GM19025 (cell line): ENCODE data around the gene DDR2.

Experiments
- ATAC-seq: cut with Tn5 transposase; IDR thresholded peaks from one replicate; pipeline ENCODE4 v1.9.1; 2021; ENCODE audit warnings: mild to moderate bottlenecking, low read depth, moderate library complexity; ENCODE audit not compliant: unreplicated experiment

DDR2 gene

DNA sequence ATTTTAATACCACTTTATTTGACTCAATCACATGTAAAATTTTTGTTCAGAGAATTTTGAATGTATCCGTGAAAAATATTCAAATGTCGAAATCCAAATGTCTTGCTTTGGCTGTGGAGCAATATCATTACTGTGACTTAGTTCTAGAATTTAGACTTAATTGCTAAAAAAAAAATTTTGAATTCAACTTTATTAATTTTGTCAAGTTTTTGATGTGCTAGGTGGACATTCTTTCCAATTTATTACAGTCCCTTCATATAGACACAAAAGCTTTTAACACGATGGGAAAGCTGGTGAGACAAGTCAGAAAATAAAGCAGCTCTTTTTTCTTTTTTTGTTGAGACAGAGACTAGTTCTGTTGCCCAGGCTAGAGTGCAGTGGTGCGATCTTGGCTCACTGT lies 62.6 kb downstream of the DDR2 start:
- ATAC-seq, result no peak

GRCh38 chr1:162695687-162696086 lies 63.4 kb downstream of the DDR2 start:
- no peak for ATAC-seq

DNA sequence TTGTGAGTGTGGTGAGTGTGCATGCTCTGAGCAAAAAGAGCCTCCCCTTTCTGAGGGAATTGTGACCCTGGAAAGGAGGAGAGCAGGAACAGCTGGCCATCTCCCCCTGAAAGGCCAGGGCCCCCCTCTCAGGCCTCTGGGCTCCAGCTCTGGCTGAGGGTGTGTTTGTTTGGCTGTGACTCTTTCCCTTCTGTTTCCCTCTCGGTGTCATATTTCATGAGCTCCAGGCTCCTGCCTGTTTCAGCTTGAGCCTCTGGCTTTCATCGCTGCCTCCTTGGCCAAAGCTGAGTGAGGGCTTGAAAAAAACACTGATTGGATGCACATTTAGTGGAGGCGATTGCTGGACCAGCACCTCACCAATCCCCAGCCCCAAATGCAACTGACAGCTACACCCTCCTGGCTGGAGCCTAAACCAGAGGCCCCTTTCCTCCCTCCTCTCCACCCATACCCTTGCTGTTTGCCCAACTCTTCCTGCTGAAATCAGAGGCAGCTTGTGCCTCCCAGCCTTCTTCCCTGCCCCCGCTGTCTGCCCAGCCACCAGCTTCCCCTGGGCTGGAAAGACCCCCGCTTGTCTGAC lies 64.1 kb downstream of the DDR2 start:
- ATAC-seq, result no peak

GRCh38 chr1:162697140-162697895 lies 65.1 kb downstream of the DDR2 start:
- no peak for ATAC-seq

GRCh38 chr1:162699366-162699765 lies 67.1 kb downstream of the DDR2 start:
- ATAC-seq, result no peak

DNA sequence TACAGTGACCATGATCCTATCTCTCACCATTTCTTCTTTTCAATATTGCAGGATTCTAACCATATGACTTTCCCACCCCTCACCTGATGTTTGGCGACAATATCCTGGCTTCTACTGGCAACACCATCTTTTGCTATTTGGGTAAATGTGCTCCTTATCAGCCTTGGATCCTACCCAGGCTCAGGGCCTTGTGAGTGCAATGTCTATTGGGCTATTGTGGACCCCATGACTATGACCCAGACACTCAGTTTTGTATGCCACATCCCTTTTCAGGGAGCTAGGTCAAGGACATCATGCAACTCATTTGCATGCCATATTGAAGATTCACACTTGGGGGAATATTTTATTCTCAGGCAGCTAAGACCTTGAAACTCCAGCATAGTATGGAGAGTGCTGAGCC lies 67.9 kb downstream of the DDR2 start:
- no peak for ATAC-seq

DNA sequence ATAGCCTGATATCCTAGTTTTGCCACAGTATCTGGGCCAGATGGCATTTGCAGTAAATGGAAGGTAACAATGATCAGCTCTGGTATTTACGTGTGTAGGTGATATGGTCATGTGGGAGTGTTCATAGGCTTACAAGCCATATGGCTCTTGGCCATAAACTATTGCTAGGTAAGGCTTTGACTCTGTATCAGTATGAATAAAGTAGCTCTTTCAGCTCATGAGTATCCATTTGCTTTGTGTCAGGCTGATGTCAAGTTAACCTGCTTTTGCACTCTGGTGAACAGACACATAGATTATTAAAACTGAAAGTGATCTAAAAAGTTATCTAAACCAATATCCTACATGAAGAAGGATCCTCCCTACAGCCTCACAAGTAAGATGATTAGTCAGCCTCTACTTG lies 69.0 kb downstream of the DDR2 start:
- ATAC-seq, result no peak

- no peak for ATAC-seq
Measured at GRCh38 chr1:162702628-162703027, 70.4 kb downstream of the DDR2 start.

DNA sequence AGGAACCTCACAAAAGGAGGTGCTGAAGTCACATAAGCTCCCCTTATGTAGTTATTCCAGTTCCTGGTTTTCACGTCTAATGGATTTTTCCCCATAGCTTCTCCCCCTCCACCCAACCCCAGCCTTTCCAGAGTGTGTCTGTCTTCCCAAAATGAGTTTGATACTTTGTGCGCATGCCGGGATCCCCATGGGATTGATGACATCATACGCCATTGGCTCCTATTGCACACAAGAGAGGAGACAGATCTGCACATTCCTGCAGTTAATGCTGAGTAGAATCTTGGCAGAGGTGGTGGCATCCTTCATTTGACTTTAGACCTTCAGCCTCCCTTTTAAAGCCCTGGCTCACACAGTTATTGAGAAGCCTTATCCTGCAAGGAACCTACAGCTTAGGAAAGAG lies 71.4 kb downstream of the DDR2 start:
- ATAC-seq, result no peak

DNA sequence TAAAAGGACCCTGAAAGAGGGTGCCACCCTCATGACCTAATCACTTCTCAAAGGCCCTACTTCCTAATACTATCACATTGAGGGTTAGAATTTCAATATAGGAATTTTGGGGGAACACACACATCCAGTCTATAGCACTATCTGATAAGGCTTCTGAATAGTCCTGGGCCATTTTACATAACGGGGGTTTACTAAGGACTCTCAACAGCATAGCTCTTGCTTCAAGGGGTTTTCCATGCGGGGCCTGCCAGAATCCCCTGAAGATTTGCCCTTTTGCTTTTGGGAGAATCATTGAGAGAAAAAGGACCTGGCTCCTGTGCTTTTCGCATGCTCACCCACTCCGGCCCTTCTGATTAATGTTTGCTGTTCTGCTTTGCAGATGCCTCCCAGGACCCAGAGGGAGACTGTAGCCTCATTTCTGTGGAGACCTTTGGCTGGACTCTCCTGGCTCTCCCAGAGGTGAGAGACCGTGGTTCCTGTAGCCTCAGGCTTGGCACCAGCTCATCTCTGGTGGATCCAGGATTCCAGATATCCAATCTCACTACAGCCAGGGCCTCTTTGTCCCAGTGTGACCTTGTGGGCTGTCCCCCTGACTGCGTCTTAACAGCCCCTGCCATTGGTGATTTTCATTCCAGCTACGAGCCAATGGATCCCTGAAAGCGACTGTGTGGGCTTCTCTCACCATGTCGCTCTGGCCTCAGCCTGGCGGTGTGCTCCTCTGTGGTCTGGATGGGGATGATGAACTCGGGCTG lies 72.6 kb downstream of the DDR2 start:
- peak; percentile 48 for ATAC-seq

- ATAC-seq, result no peak
Measured at GRCh38 chr1:162706003-162706402, 73.7 kb downstream of the DDR2 start.

DNA sequence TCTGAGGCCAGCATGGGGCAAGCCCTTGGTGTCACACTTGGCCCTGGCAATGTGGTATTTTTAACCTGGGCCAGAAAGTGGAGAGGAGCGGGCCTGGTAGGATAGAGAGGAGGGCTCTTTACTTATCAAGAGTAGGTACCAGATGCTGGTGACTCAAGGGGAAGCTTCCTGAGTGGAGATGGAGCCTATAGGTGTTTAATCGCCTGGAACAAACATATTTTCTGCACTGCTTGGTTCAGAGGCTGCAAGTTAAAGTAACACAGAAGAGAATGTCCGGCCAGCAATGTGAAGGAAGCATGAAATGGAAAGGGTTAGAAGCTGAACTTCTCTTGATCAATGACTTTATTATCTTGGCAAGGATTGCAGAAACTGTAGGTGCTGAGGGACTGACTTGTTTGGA lies 74.3 kb downstream of the DDR2 start:
- ATAC-seq, result no peak

DNA sequence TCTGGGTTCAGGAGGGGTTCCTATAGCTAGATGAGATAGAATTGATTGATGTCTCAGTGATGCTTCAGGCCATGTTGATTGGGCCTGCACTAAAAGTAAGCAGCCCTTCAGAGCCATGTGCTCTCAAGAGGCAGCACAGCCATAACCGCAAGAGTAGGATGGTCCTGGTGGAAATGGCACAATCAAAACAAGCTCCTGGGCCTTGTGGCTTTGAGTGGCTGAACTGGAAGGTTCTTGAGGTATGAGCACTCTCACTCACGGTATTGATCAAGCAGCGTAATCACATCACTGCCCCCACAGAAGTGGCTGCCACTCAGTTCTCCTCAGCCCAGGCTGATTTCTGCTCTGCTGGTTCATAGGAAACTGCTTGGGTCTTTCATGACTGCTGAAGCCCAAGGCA lies 76.0 kb downstream of the DDR2 start:
- ATAC-seq, result no peak

DNA sequence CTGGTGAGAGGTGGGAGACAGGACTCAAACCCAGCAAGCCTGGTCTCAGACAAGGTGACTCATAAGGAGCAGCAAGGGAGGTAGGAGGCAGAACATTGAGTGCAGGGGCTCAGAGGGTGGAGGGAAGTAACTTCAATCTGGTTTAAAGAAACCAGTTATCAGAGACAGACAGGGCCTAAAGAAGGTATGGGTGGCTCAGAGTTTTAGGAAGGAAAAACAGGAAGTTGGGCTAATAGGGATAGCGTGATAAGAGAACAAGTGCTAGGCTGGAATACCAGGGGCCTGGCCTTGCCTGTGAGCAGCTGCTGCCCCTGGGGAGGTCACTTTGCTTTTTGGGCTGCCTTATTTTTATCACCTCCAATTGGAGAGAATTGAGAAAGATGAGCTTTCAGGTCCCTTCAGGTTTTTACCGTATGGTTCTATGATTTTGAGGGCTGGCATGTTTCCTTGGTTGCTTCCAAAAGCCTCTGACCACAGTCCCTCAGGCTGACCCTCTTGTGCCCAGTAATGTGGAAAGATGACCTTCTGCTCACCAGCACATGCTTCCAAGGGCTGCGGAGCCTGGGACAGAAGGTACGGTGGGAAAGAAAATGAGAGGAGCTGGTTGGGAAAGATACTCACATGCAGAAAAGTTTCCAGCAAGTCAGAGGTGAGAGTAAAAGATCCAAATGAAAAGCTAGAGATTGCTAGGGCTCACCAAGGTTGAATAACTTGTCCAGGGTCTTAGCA lies 77.0 kb downstream of the DDR2 start:
- ATAC-seq, result no peak

GRCh38 chr1:162709870-162710269 lies 77.6 kb downstream of the DDR2 start:
- ATAC-seq, result no peak

DNA sequence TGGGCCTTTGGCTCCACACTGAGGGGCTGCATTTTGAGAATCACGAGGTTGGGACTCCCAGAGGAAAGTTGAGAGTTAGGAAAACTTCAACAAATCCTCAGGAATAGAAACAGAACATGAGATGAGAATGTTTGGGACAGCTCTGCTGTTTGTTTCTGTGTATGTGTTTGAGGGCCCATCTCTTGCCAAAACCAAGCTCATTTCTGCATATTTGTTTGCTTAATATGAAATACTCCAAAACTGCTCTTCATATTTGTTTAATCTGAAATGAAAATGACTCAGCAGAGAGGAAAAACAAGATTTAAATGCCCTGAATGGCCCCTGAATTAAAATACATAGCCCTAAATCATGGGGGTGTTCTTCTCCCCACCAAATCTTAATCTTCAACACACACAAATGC lies 78.1 kb downstream of the DDR2 start:
- ATAC-seq, result no peak

DNA sequence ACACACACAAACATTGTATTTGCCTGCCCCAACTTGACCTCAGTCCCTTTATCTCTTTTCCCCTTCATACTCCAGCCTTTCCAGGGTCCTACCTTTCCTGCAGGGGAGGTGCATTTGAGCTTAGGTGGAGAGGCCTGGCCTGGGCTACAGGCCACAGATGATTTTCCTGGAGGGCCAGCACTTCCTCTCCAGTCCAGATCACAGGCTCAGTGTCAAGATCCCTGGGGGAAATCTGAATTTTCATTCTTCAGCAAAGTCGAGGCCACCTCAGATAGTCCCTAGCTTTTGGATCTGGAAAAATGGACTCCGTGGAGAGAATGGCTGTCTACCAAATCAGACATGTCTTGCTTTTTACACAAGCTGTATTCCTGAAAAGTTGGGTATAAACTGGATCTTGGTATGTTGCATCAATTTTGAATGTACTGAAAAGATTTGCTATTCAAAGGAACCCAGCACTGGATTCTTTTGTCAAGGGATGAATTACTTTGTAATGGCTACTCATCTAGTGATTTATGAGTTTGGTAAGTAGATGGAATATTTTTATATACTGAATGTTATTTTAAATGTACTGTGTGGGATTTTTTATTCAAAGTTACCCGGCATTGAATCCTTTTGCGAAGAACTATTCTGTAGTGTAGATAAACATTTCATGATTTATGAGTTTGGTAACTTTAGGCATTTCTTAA lies 78.7 kb downstream of the DDR2 start:
- no peak for ATAC-seq

DNA sequence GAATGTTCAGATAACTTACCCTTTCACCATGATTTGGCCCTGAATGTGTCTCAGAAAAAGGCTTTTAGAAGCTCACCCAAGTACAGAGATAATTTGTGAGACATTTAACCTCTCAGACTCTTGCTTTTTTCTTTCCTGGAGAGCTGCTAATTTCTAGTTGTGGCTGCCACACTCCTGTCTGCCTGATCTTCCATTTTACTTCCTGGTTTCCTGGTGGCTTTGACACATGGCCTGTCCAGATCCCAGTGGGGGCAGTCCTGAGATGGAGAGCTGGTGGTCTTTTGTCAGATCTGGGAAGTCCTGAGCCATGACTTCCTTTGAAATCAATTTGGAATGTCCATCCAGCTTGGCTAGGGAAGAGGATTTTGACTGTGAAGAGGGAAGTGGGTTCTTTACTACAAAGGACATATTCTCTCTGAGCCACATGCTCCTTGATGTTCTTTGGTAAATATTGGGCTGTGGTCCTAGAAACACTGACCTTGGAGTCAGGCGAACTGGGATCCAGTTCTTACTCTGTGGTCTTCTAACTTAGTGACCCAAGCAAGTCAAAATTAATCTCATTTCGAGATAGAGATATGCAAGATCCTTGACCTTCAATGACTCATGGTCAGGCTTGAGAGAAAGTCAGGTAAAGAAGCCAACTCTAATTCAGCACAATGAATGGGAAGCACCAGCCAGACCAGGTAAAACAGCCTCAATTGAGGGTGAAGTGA lies 80.2 kb downstream of the DDR2 start:
- no peak for ATAC-seq

DNA sequence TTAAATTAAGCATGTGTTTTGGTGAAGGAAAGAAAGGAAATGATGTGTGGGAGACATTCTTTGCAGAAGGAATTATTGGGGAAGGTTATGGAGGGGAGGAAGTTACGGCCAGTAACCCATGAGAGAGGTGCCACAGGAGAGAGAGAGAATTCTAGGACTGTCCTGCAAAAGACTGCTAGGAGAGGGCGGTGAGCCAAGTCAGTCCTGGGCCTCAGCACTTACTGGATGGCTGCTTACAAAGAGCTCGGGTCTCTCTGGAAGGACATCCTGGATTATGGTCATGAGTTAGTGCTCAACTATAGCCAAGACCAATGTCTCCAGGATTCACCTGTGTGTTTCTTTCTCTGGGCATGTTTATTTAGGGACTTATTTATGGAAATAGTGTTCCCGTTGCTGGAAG lies 83.9 kb downstream of the DDR2 start:
- no peak for ATAC-seq

DNA sequence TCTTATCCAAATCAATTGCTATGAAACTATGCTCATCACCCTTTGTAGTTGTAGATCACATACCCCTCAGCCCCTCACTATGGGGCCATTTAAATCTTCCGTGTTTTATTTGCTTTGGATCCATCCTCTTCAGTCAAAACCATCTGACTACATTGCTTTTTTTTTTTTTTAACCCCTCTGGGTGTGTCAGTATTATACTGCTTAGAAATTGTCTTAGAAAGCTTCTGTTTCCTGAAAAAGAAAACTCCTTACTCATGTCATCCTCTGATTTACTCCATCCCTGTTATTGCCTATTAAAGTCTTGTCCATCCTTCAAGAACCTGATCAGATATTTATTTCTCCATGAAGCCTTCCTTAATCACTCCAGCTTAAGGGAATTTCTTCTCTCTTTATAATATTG lies 84.3 kb downstream of the DDR2 start:
- ATAC-seq, result no peak
